OCI-LY1 (cell line): Measurements from ENCODE around the gene EIF3L.

ENCODE experiments used
- H2AFZ ChIP-seq: fragments of 200-600 bp; sonication (generic), shearing (Covaris generic); 2 replicates; pipeline ENCODE4 v1.6.0; 2014; ENCODE audit warnings: antibody characterized with exemption, mild to moderate bottlenecking, low read length
- H3F3A ChIP-seq: fragments of 200-600 bp; sonication (generic), shearing (Covaris generic); 2 replicates; pipeline ENCODE4 v1.6.0; 2014; ENCODE audit warnings: mild to moderate bottlenecking, antibody characterized with exemption, low read length, moderate library complexity; ENCODE audit not compliant: insufficient read depth
- H3K27ac ChIP-seq: fragments of 200-600 bp; sonication (generic); 2 replicates; pipeline ENCODE4 v1.5.1; 2014; ENCODE audit warnings: low read length, mixed run types, mild to moderate bottlenecking, low read depth; ENCODE audit not compliant: poor library complexity, severe bottlenecking
- H3K27me3 ChIP-seq: fragments of 200-600 bp; sonication (generic); 2 replicates; pipeline ENCODE4 v1.6.0; 2014; ENCODE audit warnings: antibody characterized with exemption, mild to moderate bottlenecking, low read length, moderate library complexity; ENCODE audit not compliant: insufficient read depth
- H3K36me3 ChIP-seq: fragments of 200-600 bp; sonication (generic); 2 replicates; pipeline ENCODE4 v1.6.1; 2014; ENCODE audit warnings: mild to moderate bottlenecking, antibody characterized with exemption, low read length, moderate library complexity, mixed read lengths; ENCODE audit not compliant: insufficient read depth
- H3K4me1 ChIP-seq: fragments of 200-600 bp; sonication (generic); 2 replicates; pipeline ENCODE4 v1.5.1; 2014; ENCODE audit warnings: mild to moderate bottlenecking, low read length, moderate library complexity; ENCODE audit not compliant: insufficient read depth, severe bottlenecking
- H3K4me2 ChIP-seq: fragments of 200-600 bp; sonication (generic), shearing (Covaris generic); 2 replicates; pipeline ENCODE4 v1.6.1; 2014; ENCODE audit warnings: low read length
- H3K4me3 ChIP-seq: fragments of 200-600 bp; sonication (generic); 2 replicates; pipeline ENCODE4 v1.5.1; 2014; ENCODE audit warnings: low read length, low read depth, mild to moderate bottlenecking, mixed read lengths; ENCODE audit not compliant: poor library complexity, severe bottlenecking
- H3K79me2 ChIP-seq: fragments of 200-600 bp; shearing (Covaris generic); 2 replicates; pipeline ENCODE4 v1.6.1; 2016; ENCODE audit warnings: mixed run types, low read length, mixed read lengths; ENCODE audit not compliant: insufficient read depth
- H3K9ac ChIP-seq: fragments of 200-600 bp; sonication (generic), shearing (Covaris generic); 2 replicates; pipeline ENCODE4 v1.6.1; 2014; ENCODE audit warnings: mild to moderate bottlenecking, low read length, mixed read lengths
- H3K9me2 ChIP-seq: fragments of 200-600 bp; sonication (generic), shearing (Covaris generic); 2 replicates; pipeline ENCODE4 v1.6.1; 2014; ENCODE audit warnings: low read depth, mild to moderate bottlenecking, low read length, mixed read lengths
- H3K9me3 ChIP-seq: fragments of 200-600 bp; shearing (Covaris generic); 2 replicates; pipeline ENCODE4 v1.6.1; 2014; ENCODE audit warnings: low read length, mixed read lengths
- H4K20me1 ChIP-seq: fragments of 200-600 bp; sonication (generic), shearing (Covaris generic); 2 replicates; pipeline ENCODE4 v1.6.0; 2016; ENCODE audit warnings: mild to moderate bottlenecking, low read length; ENCODE audit not compliant: insufficient read depth
- EZH2 ChIP-seq: fragments of 200-600 bp; sonication (generic), shearing (Covaris generic); IDR thresholded peaks from 2 replicates; pipeline ENCODE4 v1.8.0; 2017; ENCODE audit warnings: borderline replicate concordance, mixed run types, mild to moderate bottlenecking, antibody characterized with exemption, low read length, moderate library complexity, mixed read lengths
- TF ChIP-seq, protein P1 (sequence below): fragments of 200-600 bp; sonication (generic), shearing (Covaris generic); IDR thresholded peaks from 2 replicates; pipeline ENCODE4 v1.5.1; 2017; ENCODE audit warnings: mild to moderate bottlenecking, antibody characterized with exemption, low read length, moderate library complexity, mixed read lengths

EIF3L gene

DNA sequence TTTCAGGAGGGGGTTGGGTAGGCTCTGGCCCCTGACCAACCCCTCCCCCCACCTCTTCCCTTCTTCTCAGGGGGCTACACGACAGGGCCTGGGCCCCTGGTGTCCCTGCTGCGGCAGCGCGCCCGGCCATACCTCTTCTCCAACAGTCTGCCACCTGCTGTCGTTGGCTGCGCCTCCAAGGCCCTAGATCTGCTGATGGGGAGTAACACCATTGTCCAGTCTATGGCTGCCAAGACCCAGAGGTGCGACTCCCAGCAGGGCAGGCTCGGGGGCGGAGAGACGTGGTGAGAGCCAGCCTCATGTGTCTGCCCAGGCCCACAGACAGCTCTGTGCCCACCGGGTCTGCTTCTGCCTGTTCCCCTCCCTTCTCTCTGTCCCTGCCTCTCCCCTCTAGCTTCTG, 33.6 kb upstream of the EIF3L start:
- H3K4me2 ChIP-seq = no peak overlapping the region
- H4K20me1 ChIP-seq = no peaks in the 10 kb centered on the region
- H3K9me2 ChIP-seq = no peaks in the 10 kb centered on the region
- TF ChIP-seq EZH2 = no peak
- TF ChIP-seq, protein P1, sequence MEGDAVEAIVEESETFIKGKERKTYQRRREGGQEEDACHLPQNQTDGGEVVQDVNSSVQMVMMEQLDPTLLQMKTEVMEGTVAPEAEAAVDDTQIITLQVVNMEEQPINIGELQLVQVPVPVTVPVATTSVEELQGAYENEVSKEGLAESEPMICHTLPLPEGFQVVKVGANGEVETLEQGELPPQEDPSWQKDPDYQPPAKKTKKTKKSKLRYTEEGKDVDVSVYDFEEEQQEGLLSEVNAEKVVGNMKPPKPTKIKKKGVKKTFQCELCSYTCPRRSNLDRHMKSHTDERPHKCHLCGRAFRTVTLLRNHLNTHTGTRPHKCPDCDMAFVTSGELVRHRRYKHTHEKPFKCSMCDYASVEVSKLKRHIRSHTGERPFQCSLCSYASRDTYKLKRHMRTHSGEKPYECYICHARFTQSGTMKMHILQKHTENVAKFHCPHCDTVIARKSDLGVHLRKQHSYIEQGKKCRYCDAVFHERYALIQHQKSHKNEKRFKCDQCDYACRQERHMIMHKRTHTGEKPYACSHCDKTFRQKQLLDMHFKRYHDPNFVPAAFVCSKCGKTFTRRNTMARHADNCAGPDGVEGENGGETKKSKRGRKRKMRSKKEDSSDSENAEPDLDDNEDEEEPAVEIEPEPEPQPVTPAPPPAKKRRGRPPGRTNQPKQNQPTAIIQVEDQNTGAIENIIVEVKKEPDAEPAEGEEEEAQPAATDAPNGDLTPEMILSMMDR = no peak
- no peaks in the 10 kb centered on the region for H3F3A ChIP-seq
- H3K27ac ChIP-seq = no peak overlapping the region
- no peaks in the 10 kb centered on the region for H3K9me3 ChIP-seq
- 0 out of 2 replicates have a peak, but pooled peaks cover 13% of the 10 kb centered on the region for H3K36me3 ChIP-seq
- no peaks in the 10 kb centered on the region for H3K79me2 ChIP-seq
- H3K4me3 ChIP-seq = no peak overlapping the region
- H3K9ac ChIP-seq = no peak overlapping the region
- H2AFZ ChIP-seq = no peak overlapping the region
- H3K4me1 ChIP-seq = peaks cover 21% of the 10 kb centered on the region
- H3K27me3 ChIP-seq = no peaks in the 10 kb centered on the region

DNA sequence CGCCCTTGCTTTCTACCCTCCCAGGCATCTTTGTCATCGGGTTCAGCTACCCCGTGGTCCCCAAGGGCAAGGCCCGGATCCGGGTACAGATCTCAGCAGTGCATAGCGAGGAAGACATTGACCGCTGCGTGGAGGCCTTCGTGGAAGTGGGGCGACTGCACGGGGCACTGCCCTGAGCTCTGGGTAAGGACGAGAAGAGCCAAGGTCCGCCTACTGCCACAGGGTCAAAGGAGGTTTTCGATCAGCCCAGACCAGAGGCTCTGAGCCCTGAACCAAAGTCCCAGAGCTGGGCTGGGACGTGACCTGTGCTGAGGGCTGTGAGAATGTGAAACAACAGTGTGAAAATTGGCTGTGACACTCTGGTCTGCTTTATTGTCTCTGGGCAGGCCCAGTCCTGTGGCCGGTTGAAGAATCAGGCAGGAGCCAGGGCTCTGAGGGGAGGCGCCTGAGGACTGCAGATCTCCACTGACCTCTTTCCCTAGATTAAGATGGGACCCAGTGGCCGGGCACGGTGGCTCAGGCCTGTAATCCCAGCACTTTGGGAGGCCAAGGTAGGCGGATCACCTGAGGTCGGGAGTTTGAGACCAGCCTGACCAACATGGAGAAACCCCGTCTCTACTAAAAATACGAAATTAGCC, 32.6 kb upstream of the EIF3L start:
- H2AFZ ChIP-seq = no peak overlapping the region
- H3K9me2 ChIP-seq = no peaks in the 10 kb centered on the region
- H3F3A ChIP-seq = no peaks in the 10 kb centered on the region
- no peak overlapping the region for H3K9ac ChIP-seq
- no peak overlapping the region for H3K4me3 ChIP-seq
- H3K4me2 ChIP-seq = no peak overlapping the region
- 0 out of 2 replicates have a peak, but pooled peaks cover 13% of the 10 kb centered on the region for H3K36me3 ChIP-seq
- no peak overlapping the region for H3K27ac ChIP-seq
- no peaks in the 10 kb centered on the region for H3K27me3 ChIP-seq
- TF ChIP-seq EZH2 = no peak
- H3K9me3 ChIP-seq = no peaks in the 10 kb centered on the region
- H4K20me1 ChIP-seq = no peaks in the 10 kb centered on the region
- no peaks in the 10 kb centered on the region for H3K79me2 ChIP-seq
- H3K4me1 ChIP-seq = peaks cover 21% of the 10 kb centered on the region

DNA sequence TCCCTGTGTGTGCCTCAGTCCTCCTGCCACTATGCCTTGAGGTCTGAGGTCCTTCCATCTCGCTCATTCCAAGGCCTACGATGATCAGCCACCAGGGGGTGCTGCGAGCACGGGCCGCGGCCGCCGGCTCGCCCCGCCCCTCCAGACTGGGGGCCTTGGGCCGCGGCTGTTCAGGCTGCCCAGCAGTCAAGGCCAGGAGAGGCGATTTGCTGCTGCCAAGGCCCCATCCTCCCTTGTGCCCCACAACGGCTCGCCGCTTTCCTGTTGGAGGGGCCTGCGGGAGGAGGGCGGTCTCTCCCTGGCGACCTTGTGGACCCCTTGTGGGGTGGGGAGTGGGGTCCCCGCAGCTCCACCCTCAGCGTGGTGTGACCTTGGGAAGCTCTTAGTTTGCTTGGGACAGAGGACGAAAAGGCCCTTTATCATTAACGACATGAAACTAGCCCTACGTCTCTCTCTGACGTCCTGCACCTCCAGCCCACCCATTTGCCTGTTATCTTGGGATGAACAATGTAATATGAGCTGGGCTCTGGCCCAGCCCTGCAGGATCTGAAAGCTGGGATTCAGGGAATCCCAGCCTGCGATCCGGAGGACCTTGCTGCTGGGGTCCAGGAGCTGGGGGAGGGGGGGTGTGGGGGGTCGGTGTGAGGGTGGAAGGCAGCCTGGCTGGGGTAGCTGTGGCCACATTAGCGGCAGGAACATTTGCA, 31.4 kb upstream of the EIF3L start:
- Histone ChIP-seq H3K9me3 (no peaks in the 10 kb centered on the region), H3K4me2 (peak overlapping the region; percentile 67), H3K27ac (no peak overlapping the region), H3K9ac (peak overlapping the region; percentile 43; the same call in 1 of the 2 replicates), H3K9me2 (no peaks in the 10 kb centered on the region), H3K4me1 (peaks cover 21% of the 10 kb centered on the region), H3K27me3 (no peaks in the 10 kb centered on the region; the same call in 1 of the 2 replicates), H3K79me2 (no peaks in the 10 kb centered on the region), H3K36me3 (0 out of 2 replicates have a peak, but pooled peaks cover 13% of the 10 kb centered on the region), H2AFZ (no peak overlapping the region), H4K20me1 (no peaks in the 10 kb centered on the region), H3K4me3 (peak overlapping the region; percentile 49), H3F3A (no peaks in the 10 kb centered on the region)
- TF ChIP-seq, protein P1 = peak; percentile 91
- no peak for TF ChIP-seq EZH2
